ENCODE measurements around the gene CFTR. TPM values are rescaled to one million over a fixed set of nuclear protein-coding genes. Genes with fewer than 3 reads are reported as not detected.
"Not testable (repeated sequence)": the region's sequence is repeated elsewhere in the genome, so short reads cannot be mapped to it uniquely, and the experiment has no call there.

The CFTR gene
- total and polyA plus RNA-seq, 9 of the 15 experiments (the other 6 are each of a cell fraction or from before 2014, with no cell fraction given): 0.20 TPM; not detected in 8

GRCh38 chr7:117460815-117461214 is 19.0 kb upstream of the CFTR start:
- H3K9me3 ChIP-seq (replicated peaks; ENCODE audit: control insufficient read depth, insufficient read depth, low read depth, low read length); DNase-seq (ENCODE audit: extremely low read depth in 1 of 4, low spot score in 3 of 4); H3K79me2 ChIP-seq (ENCODE audit: control insufficient read depth, insufficient read depth, low read length); H4K20me1 ChIP-seq (replicated peaks; ENCODE audit: control insufficient read depth, insufficient read depth, low read length); POLR2A ChIA-PET; H3K4me3 ChIP-seq; ATAC-seq; H3K9me1 ChIP-seq (ENCODE audit: control insufficient read depth, insufficient read depth, low read length); CTCF ChIA-PET (ENCODE audit: low intra/inter-chr PET ratio); H2AFZ ChIP-seq (ENCODE audit: low read depth, low read length); H3K27me3 ChIP-seq (ENCODE audit: control insufficient read depth in 2 of 2, insufficient read depth in 2 of 2, low read length in 2 of 2); H3K36me3 ChIP-seq (ENCODE audit: control insufficient read depth, insufficient read depth, low read length); BruUV-seq (replicated peaks); H3K27ac ChIP-seq (ENCODE audit: extremely low read depth, low read depth, low read length); in situ Hi-C loops (cut with MboI); H3K4me1 ChIP-seq (replicated peaks in 1 of 2; ENCODE audit: control insufficient read depth in 2 of 2, insufficient read depth in 2 of 2, low read length in 2 of 2); H3K9ac ChIP-seq (ENCODE audit: insufficient read depth in 1 of 2, low read depth in 2 of 2, low read length in 2 of 2); H3K4me2 ChIP-seq (ENCODE audit: insufficient read depth, low read length); FAIRE-seq: not testable (repeated sequence)
- 4% methylated on average over 3 of the region's 4 CpGs for WGBS (ENCODE audit: insufficient coverage, low coverage, missing lambda C conversion rate)
- intact Hi-C loops (cut with micrococcal nuclease): loop anchor here (1.0 kb wide), 1 partner anchor 693 kb away; no protein-coding TSS in a partner anchor
- TF ChIP-seq ZNF146 (CRISPR knock-in tag; IDR thresholded peaks at IDR 0.05; ENCODE audit: unreplicated experiment) (peak; percentile 68), RBM25 (IDR thresholded peaks at IDR 0.05; ENCODE audit: low read depth, low read length, severe bottlenecking) (peak; percentile 26)

- no peak for TF ChIP-seq XRCC5 (IDR thresholded peaks at IDR 0.05; ENCODE audit: low read depth, low read length)
- no peak for TF ChIP-seq HOMEZ (CRISPR knock-in tag; IDR thresholded peaks at IDR 0.05)
- no peak for TF ChIP-seq SIRT6 (IDR thresholded peaks at IDR 0.05; ENCODE audit: low read depth, low read length)
- TF ChIP-seq BMI1 (IDR thresholded peaks at IDR 0.05; ENCODE audit: low read length): no peak
- POLR2A ChIA-PET: no interaction called here
- no peaks in the 10 kb centered on the region for H4K20me1 ChIP-seq (replicated peaks; ENCODE audit: control insufficient read depth, insufficient read depth, low read length)
- DNase-seq (ENCODE audit: extremely low read depth in 1 of 4, low spot score in 3 of 4) (no peak), ATAC-seq (no peak), FAIRE-seq (no peak)
- no peaks in the 10 kb centered on the region for H3K4me1 ChIP-seq (replicated peaks in 1 of 2; ENCODE audit: control insufficient read depth in 2 of 2, insufficient read depth in 2 of 2, low read length in 2 of 2)
- no peaks in the 10 kb centered on the region for H3K27me3 ChIP-seq (ENCODE audit: control insufficient read depth in 2 of 2, insufficient read depth in 2 of 2, low read length in 2 of 2)
- H3K4me2 ChIP-seq (ENCODE audit: insufficient read depth, low read length): no peak overlapping the region
- H3K36me3 ChIP-seq (ENCODE audit: control insufficient read depth, insufficient read depth, low read length): no peaks in the 10 kb centered on the region
- no peaks in the 10 kb centered on the region for H3K9me1 ChIP-seq (ENCODE audit: control insufficient read depth, insufficient read depth, low read length)
- no peaks in the 10 kb centered on the region for H3K9me3 ChIP-seq (replicated peaks; ENCODE audit: control insufficient read depth, insufficient read depth, low read depth, low read length)
- BruUV-seq (replicated peaks): no TSS peak
- CTCF ChIA-PET (ENCODE audit: low intra/inter-chr PET ratio): no interaction called here
- H2AFZ ChIP-seq (ENCODE audit: low read depth, low read length): no peak overlapping the region
- no peaks in the 10 kb centered on the region for H3K79me2 ChIP-seq (ENCODE audit: control insufficient read depth, insufficient read depth, low read length)
- H3K4me3 ChIP-seq: no peak overlapping the region
- in situ Hi-C loops (cut with MboI) (no loop called here), intact Hi-C loops (cut with micrococcal nuclease) (loop anchor here (5.0 kb wide), 1 partner anchor 49 kb away; no protein-coding TSS in a partner anchor)
- 2% methylated on average over 2 of the region's 2 CpGs for WGBS (ENCODE audit: insufficient coverage, low coverage, missing lambda C conversion rate)
- H3K9ac ChIP-seq (ENCODE audit: insufficient read depth in 1 of 2, low read depth in 2 of 2, low read length in 2 of 2): no peak overlapping the region
- no peak overlapping the region for H3K27ac ChIP-seq (ENCODE audit: extremely low read depth, low read depth, low read length)
Measured at GRCh38 chr7:117468174-117468573, 11.7 kb upstream of the CFTR start.
